Measurements from ENCODE around the gene FILIP1L. TPM values are rescaled to one million over a fixed set of nuclear protein-coding genes. Genes with fewer than 3 reads are reported as not detected.
A peak's percentile ranks its signal among the peaks of the same experiment; 100 is the strongest.

Gene FILIP1L
- total RNA-seq, 3 donors from 2014 or later, result 8.9 to 37.0 (median 17.1) TPM

DNA sequence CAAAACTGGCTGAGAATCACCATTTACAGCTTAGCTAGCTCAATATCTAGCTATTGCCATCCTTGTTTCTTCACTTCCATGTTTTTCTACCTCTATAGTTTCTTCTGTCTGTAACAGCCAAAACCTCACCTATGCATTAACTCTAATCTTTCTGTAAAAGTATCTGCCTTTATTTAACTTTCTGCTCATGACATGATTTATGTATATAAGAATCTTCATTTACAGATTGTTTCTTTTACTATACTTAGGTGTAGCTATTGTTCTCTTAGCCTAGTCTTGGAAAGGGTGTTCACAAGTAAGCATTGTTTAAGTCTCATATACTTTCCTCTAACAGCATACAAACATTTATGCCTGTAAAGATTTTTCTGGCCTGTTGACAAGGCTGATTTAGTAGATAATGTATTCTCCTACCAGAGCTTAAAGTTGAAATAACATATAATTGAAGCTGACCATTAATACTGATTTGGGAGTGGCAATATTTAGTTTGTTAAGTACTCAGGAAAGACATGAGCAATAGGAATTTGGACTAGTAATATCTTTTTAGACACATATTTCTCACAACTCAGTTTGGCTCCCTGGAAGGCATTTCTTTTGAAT lies 9.4 kb downstream of the FILIP1L start:
- intact Hi-C loops (cut with DNase I, micrococcal nuclease), result no loop called here
- DNase-seq (no peak), ATAC-seq (no peak)
- TF ChIP-seq, protein P1, sequence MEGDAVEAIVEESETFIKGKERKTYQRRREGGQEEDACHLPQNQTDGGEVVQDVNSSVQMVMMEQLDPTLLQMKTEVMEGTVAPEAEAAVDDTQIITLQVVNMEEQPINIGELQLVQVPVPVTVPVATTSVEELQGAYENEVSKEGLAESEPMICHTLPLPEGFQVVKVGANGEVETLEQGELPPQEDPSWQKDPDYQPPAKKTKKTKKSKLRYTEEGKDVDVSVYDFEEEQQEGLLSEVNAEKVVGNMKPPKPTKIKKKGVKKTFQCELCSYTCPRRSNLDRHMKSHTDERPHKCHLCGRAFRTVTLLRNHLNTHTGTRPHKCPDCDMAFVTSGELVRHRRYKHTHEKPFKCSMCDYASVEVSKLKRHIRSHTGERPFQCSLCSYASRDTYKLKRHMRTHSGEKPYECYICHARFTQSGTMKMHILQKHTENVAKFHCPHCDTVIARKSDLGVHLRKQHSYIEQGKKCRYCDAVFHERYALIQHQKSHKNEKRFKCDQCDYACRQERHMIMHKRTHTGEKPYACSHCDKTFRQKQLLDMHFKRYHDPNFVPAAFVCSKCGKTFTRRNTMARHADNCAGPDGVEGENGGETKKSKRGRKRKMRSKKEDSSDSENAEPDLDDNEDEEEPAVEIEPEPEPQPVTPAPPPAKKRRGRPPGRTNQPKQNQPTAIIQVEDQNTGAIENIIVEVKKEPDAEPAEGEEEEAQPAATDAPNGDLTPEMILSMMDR (IDR thresholded peaks at IDR 0.05), result no peak
- Histone ChIP-seq H3K4me3 (no peak overlapping the region), H3K36me3 (ENCODE audit: low read depth) (no peaks in the 10 kb centered on the region), H3K9me3 (no peaks in the 10 kb centered on the region), H3K4me1 (ENCODE audit: low read depth) (peaks cover 10% of the 10 kb centered on the region)

DNA sequence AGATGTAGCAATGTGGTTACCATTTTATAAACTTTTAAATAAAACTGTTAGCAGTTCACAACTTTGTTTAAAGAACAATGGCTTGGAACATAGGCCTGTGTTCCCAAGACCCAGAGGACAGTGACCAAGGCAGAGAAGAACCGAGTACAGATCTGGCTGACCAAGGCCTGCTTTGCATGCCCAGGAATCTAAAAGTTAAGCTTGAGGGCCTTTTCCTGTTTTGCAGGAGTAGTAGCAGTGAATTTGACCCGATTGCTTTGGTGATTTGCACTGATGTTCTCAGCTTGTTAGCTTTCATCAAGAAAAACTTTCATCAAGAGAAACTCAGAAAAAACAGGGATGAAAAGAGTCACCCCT lies 9.9 kb downstream of the FILIP1L start:
- H3K4me3 ChIP-seq, result no peak overlapping the region
- ATAC-seq (no peak), DNase-seq (no peak)
- intact Hi-C loops (cut with DNase I, micrococcal nuclease), result no loop called here
- H3K4me1 ChIP-seq (ENCODE audit: low read depth), result peaks cover 10% of the 10 kb centered on the region
- H3K9me3 ChIP-seq, result no peaks in the 10 kb centered on the region
- no peaks in the 10 kb centered on the region for H3K36me3 ChIP-seq (ENCODE audit: low read depth)
- TF ChIP-seq, protein P1 (IDR thresholded peaks at IDR 0.05), result no peak

DNA sequence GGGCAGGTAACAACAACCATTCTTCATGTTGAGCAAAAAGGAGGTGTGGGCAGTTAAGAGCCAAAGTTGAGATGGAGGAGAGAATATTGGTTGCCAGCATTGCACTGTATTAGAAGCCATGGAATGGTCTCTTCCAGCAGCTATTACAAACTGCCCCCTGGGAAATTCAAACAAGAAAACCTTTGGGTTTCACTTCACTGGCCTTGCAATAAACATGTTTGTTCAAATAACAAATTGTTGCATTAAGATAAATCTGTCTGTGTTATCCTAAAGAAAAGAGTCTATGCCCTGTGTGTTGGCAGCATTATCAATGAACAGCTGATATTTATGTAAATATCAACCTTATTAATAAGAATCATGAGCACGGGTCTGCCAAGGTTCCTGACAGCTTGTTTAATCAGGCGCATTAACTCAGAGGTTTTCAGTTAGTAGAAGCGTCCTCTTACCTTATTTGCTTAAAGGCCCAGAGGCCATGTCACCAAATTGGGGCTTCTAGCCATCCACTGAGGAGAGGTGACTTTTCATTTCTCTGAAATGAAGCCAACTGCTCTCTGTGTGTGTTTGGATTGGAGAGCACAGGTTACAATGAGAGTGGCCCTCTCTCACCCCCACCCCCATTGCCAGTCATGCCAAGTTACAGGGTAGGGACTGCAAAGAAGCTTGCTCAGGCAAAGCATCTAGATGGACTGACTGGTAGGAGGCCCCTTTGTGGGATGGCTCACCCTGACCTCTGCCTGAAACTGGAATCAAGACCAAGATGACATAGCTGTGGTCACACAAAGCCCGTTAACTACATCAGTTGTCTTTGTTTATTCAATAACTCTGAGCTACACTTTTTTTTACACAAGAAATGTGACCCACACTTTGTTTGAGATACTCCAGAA lies 10.5 kb downstream of the FILIP1L start:
- Histone ChIP-seq H3K4me3 (no peak overlapping the region), H3K9me3 (no peaks in the 10 kb centered on the region), H3K36me3 (ENCODE audit: low read depth) (no peaks in the 10 kb centered on the region), H3K4me1 (ENCODE audit: low read depth) (peaks cover 10% of the 10 kb centered on the region)
- intact Hi-C loops (cut with DNase I, micrococcal nuclease), result no loop called here
- peak in 1 of 3 donors; percentile 4 for DNase-seq
- TF ChIP-seq, protein P1 (IDR thresholded peaks at IDR 0.05), result no peak
- ATAC-seq, result peak; percentile 51

DNA sequence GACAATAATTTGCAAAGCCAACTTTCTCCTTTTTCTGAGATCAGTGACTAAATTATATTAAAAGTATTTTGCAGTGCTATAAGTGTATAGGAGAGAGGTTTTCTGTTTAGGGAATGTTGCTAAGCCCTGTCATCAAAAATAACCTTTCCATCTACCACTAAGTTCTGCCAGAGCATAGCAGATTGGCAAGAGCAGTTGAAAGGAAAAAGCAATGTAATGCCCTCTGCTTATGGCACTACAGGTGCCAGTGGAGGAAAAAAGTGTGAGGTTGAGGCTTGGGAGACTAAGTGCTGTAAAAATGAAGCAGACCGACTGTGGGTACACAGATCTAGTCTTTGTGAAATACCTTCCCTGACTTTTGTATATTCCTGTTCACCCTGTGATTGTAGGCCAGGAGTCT lies 11.5 kb downstream of the FILIP1L start:
- Histone ChIP-seq H3K36me3 (ENCODE audit: low read depth) (no peaks in the 10 kb centered on the region), H3K4me3 (no peak overlapping the region), H3K4me1 (ENCODE audit: low read depth) (peaks cover 13% of the 10 kb centered on the region), H3K9me3 (no peaks in the 10 kb centered on the region)
- DNase-seq (no peak), ATAC-seq (no peak)
- intact Hi-C loops (cut with DNase I, micrococcal nuclease), result no loop called here
- TF ChIP-seq, protein P1 (IDR thresholded peaks at IDR 0.05), result no peak

DNA sequence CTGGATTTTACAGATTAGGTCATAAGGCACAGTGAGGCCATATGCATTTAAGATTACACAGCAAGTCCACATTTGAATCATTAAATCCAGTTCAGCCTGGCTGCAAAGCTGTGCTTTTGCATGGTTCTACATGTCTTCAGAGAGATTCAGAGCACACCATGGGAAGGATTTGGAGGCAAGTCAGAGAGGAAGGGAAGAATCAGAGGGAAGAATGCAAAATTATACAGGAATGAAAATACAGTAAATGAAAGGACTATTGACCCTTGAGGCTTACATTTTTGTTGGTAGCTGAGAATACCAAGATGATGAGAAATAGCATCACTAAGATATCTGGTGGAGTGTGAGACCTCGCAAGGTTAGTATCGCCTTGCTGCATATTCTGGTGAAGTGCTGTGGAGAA lies 13.9 kb downstream of the FILIP1L start:
- no peak for ATAC-seq
- TF ChIP-seq, protein P1 (IDR thresholded peaks at IDR 0.05), result no peak

More for the DNA sequence above, 13.9 kb downstream of the FILIP1L start:
- no peaks in the 10 kb centered on the region for H3K36me3 ChIP-seq (ENCODE audit: low read depth)
- DNase-seq, result no peak
- peaks cover 8% of the 10 kb centered on the region for H3K4me1 ChIP-seq (ENCODE audit: low read depth)
- no peaks in the 10 kb centered on the region for H3K9me3 ChIP-seq
- no peak overlapping the region for H3K4me3 ChIP-seq
- intact Hi-C loops (cut with DNase I, micrococcal nuclease), result no loop called here
